Left ventricle myocardium inferior (tissue), 1 donor: ENCODE measurements around the gene TTC39B. TPM values are rescaled to one million over a fixed set of nuclear protein-coding genes. Genes with fewer than 3 reads are reported as not detected.

ENCODE experiments used
- DNase-seq: peaks from one replicate; pipeline ENCODE4 v3.0.0-alpha.2; 2020
- H3K27ac ChIP-seq: fragments of 200-600 bp; replicated peaks from 2 replicates; pipeline ENCODE4 v1.8.0; 2021
- H3K27me3 ChIP-seq: fragments of 200-600 bp; 2 replicates; pipeline ENCODE4 v1.8.0; 2021; ENCODE audit warnings: low read depth
- H3K36me3 ChIP-seq: fragments of 200-600 bp; 2 replicates; pipeline ENCODE4 v1.8.0; 2021
- H3K4me1 ChIP-seq: fragments of 200-600 bp; 2 replicates; pipeline ENCODE4 v1.8.0; 2021
- H3K4me3 ChIP-seq: fragments of 200-600 bp; 2 replicates; pipeline ENCODE4 v1.8.0; 2021; ENCODE audit warnings: mild to moderate bottlenecking, moderate library complexity
- H3K9me3 ChIP-seq: fragments of 200-600 bp; replicated peaks from 2 replicates; pipeline ENCODE4 v1.8.0; 2021
- intact Hi-C: fragments of 100-400 bp; cut with micrococcal nuclease; formaldehyde crosslinking; loops from one replicate; pipeline ENCODE4 v1.11.0; 2022
- total RNA-seq: library from RNA; stranded (reverse); fragmentation: NEBNext Ultra II Directional; extraction: Animal tissue kit (Norgen Biotek cat#: 25700); gene quantifications from one replicate; pipeline ENCODE4 v1.2.1, GENCODE V29; 2021
- TF ChIP-seq, protein P1 (sequence below): fragments of 200-600 bp; IDR thresholded peaks from 2 replicates; pipeline ENCODE4 v1.8.0; 2021; ENCODE audit warnings: antibody characterized with exemption, mild to moderate bottlenecking, borderline replicate concordance
- donor health status: DM: no; HTN: yes; CAD: no; lungs with severe emphysema.

Gene TTC39B
- total RNA-seq, 1 donor from 2014 or later: 1.6 TPM

- Histone ChIP-seq H3K36me3 (no peaks in the 10 kb centered on the region), H3K4me1 (peaks cover 27% of the 10 kb centered on the region), H3K27ac (peak overlapping the region; percentile 91), H3K9me3 (no peaks in the 10 kb centered on the region), H3K4me3 (no peak overlapping the region), H3K27me3 (no peaks in the 10 kb centered on the region)
- TF ChIP-seq, protein P1, sequence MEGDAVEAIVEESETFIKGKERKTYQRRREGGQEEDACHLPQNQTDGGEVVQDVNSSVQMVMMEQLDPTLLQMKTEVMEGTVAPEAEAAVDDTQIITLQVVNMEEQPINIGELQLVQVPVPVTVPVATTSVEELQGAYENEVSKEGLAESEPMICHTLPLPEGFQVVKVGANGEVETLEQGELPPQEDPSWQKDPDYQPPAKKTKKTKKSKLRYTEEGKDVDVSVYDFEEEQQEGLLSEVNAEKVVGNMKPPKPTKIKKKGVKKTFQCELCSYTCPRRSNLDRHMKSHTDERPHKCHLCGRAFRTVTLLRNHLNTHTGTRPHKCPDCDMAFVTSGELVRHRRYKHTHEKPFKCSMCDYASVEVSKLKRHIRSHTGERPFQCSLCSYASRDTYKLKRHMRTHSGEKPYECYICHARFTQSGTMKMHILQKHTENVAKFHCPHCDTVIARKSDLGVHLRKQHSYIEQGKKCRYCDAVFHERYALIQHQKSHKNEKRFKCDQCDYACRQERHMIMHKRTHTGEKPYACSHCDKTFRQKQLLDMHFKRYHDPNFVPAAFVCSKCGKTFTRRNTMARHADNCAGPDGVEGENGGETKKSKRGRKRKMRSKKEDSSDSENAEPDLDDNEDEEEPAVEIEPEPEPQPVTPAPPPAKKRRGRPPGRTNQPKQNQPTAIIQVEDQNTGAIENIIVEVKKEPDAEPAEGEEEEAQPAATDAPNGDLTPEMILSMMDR: no peak
- no peak for DNase-seq
- intact Hi-C loops: no loop called here
Observed at GRCh38 chr9:15294604-15295003, 12.4 kb downstream of the TTC39B start.

DNA sequence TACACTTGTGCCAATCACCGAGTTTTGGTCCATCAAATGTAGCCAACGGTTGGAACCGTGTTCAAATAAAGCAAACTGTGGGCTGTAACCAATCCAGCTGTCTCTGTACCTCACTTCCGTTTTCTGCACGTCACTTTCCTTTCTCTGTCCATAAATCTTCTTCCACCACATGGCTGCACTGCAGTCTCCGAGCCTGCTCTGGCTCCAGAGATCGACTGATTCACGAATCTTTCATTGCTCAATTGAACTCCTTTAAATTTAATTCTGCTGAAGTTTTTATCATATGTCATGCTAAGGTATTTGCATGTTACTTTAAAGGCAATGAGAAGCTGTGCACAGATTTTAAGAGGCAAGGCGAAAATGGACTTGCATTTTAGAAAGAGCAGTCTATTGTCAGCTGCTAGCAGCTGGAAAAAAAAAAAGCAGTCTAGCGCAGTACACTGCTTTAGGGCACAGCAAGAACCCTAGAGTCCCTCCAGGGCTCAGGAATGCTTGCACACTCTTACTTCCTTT, 13.2 kb downstream of the TTC39B start:
- TF ChIP-seq, protein P1: no peak
- DNase-seq: no peak
- H3K4me3 ChIP-seq: peak overlapping the region; percentile 15
- peaks cover 27% of the 10 kb centered on the region for H3K4me1 ChIP-seq
- peak overlapping the region; percentile 91 for H3K27ac ChIP-seq
- no peaks in the 10 kb centered on the region for H3K36me3 ChIP-seq
- H3K9me3 ChIP-seq: no peaks in the 10 kb centered on the region
- H3K27me3 ChIP-seq: no peaks in the 10 kb centered on the region
- intact Hi-C loops: no loop called here

DNA sequence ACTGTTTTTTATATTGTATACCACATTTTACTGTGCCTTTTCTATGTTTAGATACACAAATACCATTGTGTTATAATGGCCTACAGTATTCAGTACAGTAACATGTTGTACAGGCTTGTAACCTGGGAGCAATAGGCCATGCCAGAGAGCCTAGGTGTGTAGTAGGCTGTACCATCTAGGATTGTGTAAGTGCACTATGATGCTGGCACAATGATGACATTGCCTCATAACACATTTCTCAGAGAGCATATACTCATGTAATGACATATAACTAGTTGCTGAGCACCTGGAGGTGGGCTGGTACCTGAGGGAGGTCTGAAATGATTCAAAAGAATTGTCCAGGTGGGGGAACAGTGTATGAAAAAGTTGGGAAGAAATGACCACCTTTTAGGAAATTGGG, 13.9 kb downstream of the TTC39B start:
- Histone ChIP-seq H3K4me3 (no peak overlapping the region), H3K27me3 (no peaks in the 10 kb centered on the region), H3K9me3 (no peaks in the 10 kb centered on the region), H3K4me1 (peaks cover 27% of the 10 kb centered on the region), H3K36me3 (no peaks in the 10 kb centered on the region), H3K27ac (peak overlapping the region; percentile 91)
- intact Hi-C loops: no loop called here
- TF ChIP-seq, protein P1: no peak
- no peak for DNase-seq

GRCh38 chr9:15289603-15290002, 17.4 kb downstream of the TTC39B start:
- H3K9me3 ChIP-seq: no peaks in the 10 kb centered on the region
- H3K27me3 ChIP-seq: no peaks in the 10 kb centered on the region
- H3K4me1 ChIP-seq: peaks cover 6% of the 10 kb centered on the region
- no peaks in the 10 kb centered on the region for H3K36me3 ChIP-seq
- H3K4me3 ChIP-seq: no peak overlapping the region
- TF ChIP-seq, protein P1: no peak
- no peak for DNase-seq
- intact Hi-C loops: no loop called here
- H3K27ac ChIP-seq: no peak overlapping the region

DNA sequence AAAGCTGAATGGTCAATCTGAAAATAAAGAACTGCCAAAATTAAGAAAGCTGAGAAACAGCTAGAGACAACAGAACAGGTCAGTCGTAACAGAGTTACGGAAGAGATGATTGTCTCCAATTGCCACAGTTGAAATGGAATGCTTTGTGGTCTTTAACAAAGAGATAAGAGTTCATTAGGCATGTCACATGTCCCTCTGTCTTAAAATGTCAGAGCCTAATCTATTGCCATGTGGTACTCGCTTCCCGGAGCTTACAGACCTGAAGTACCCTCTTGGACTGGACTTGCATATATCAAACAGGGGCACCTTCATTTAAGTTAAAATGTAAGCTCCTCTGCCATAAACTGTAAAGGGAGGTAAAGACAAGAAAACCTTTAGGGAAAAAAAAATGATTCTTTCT, 19.7 kb downstream of the TTC39B start:
- intact Hi-C loops: no loop called here
- H3K27me3 ChIP-seq: no peaks in the 10 kb centered on the region
- TF ChIP-seq, protein P1: no peak
- no peak for DNase-seq
- H3K4me3 ChIP-seq: no peak overlapping the region
- H3K9me3 ChIP-seq: no peaks in the 10 kb centered on the region
- H3K36me3 ChIP-seq: no peaks in the 10 kb centered on the region
- no peak overlapping the region for H3K27ac ChIP-seq
- H3K4me1 ChIP-seq: no peaks in the 10 kb centered on the region
